Stimulated activated CD8-positive, alpha-beta memory T cell treated with anti-CD3 and anti-CD28 coated beads, Interleukin-4, amount 100 ng/mL, for 48 hours (primary cell): ENCODE data around the gene SPTBN4.
"Not testable (repeated sequence)": the region's sequence is repeated elsewhere in the genome, so short reads cannot be mapped to it uniquely, and the experiment has no call there.

Source experiments
- DNase-seq: peaks from one replicate; pipeline ENCODE4 v3.0.0-alpha.2; 2020

Gene SPTBN4

DNA sequence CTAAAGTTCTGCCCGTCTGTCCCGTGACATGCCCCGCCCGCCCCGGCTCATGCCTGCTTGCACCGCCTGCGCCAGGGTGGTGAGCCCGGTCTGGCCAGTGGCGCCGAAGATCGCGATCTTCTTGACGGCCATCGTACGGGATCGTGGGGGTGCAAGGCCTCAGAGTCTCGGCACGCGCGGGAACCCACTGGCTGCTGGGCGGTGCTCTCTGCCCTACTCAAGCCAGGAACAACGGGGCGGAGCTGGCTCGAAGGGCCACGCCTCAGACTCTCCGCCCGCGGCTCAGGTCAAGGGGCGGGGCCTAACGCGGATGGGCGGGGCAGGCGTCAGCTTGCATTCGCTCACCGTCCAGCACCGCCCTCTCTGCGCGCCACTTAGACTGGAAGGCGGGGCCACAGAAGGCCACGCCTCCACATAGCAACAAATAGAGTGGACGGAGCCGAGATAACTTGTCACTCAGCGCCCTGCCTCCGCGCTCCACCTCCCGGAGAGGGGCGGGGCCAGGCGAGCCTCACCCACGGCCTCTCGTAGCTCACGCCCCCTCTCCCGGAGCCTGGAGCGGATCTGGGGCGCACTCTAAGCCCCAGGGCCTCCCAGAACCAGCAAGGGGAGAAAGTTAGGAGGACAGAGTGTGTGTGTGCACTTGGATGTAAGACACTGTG, 1.1 kb upstream of the SPTBN4 start, which contains the start of gene BLVRB:
BLVRB (minus strand) TSS at position 189 of the 662 bp plus-strand sequence; CDS start at position 132, 57 bp downstream.
- peak; percentile 100 for DNase-seq

DNA sequence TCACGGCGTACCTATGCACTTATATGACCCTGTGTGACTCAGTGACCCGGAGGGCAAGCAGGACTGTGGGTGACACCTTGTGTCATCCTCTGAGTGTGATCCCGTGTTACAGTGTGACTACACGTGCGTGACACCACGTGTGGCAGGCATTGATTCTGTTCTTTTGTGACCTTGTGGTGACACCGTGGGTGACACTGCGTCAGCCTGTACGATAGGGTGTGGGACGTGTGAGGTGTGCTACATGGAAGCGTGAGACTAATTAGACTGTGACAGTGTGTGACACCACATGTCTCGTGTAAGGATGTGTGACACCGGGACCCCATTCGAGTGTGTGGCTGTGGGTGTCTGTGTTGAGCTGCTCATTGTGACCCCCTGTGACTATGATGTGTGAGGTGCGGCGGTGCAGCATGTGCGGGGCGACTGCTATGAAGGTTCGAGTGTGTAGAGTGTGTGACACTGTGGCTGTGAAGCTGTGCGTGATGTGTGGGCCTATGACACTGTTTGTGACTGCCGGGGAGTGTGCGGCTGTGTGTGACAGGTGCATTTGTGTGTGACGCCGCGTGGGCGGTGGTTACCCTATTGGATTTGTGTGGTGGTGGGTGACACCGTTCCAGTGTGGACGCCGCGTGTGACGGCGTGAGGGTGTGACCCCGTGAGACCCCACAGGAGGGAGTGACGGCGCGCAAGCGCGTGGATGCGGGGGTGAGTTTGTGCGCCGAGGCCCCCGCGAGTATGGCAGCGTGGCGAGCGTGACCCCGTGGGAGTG, 399 bp upstream of the SPTBN4 start:
- DNase-seq = peak; percentile 76

- DNase-seq = no peak
These were observed 2.2 kb downstream of the SPTBN4 start for GRCh38 chr19:40469011-40469410.

DNA sequence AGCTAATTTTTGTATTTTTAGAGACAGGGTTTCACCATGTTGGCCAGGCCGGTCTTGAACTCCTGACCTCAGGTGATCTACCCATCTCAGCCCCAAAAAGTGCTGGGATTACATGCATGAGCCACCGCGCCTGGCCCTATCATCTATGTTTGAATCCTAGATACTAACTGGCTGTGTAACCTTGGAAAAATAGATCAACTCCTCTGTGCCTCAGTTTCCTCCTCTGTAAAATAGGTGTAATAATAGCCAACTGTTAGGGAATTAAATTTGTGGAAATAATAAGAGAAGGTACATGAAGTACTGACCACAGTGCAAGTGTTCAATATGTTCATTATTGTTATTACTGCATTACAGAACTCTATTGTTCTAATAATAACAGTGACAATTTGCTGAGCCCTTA, 4.3 kb downstream of the SPTBN4 start:
- DNase-seq = no peak

- DNase-seq = no peak
These were observed 5.7 kb downstream of the SPTBN4 start for GRCh38 chr19:40472516-40472915.

- no peak for DNase-seq
These were observed 7.9 kb downstream of the SPTBN4 start for GRCh38 chr19:40474737-40475136.

- not testable (repeated sequence) for DNase-seq
These were observed 9.3 kb downstream of the SPTBN4 start for GRCh38 chr19:40475878-40476644.

DNA sequence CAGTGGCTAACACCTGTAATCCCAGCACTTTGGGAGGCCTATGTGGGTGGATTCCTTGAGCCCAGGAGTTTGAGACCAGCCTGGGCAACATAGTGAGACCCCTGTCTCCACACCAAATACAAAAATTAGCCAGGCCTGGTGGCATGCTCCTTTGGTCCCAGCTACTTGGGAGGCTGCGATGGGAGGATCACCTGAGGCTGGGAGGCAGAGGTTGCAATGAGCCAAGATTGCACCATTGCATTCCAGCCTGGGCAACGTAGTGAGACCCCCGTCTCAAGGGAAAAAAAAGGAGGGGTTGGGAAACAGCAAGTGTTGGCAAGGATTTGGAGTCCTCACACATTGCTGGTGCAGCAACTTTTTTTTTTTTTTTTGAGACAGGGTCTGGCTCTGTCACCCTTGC, 19.2 kb downstream of the SPTBN4 start:
- DNase-seq = no peak

- DNase-seq = no peak
These were observed 23.1 kb downstream of the SPTBN4 start for GRCh38 chr19:40489882-40490230.

GRCh38 chr19:40492274-40492673, 25.5 kb downstream of the SPTBN4 start:
- DNase-seq = no peak

DNA sequence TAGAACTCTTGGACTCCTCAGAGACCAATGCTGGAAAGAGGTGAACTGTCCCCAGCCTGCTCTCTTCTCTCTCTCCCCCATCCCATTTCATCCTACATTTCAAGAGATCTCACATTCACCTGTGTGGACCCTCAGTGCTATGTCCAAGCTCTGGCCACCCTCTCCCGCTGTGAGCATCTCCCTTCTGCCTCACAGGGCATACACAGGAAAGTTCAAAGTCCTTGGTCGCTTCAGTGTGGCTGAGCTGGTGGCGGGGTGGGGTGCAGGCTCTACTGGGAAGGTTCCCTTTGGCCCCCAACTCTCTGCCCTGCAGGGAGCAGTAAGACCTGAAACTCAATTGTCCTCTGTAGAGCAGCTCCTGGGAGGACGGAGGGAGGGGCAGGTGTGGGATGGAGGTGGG, 27.0 kb downstream of the SPTBN4 start:
- no peak for DNase-seq

DNA sequence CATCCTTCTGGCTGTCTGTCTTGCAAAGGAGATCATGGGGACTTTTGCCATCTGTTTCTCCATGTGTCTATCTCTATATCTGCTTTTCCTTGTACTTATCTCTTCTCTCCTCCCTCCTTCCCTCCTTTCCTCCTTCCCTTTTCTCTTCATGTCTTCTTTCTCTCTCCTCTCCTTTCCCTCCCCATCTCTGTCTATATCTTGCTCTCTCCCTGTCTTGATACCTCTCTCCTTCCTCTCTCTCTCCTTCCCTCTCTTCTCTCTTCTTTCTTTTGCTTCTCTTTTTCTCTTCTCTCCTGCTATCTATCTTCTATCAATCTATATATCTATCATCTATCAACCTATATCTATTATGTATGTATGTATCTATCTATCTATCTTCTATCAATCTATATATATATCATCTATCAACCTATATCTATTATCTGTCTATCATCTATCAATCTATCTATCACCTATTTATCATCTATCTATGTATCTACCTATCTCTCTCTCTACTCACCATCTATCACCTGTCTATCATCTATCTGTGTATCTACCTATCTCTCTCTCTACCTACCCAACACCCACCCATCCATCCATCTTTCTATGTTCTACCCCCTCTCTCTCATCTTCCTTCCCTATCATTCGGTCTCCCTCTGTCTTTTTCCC, 27.5 kb downstream of the SPTBN4 start:
- DNase-seq = no peak

DNA sequence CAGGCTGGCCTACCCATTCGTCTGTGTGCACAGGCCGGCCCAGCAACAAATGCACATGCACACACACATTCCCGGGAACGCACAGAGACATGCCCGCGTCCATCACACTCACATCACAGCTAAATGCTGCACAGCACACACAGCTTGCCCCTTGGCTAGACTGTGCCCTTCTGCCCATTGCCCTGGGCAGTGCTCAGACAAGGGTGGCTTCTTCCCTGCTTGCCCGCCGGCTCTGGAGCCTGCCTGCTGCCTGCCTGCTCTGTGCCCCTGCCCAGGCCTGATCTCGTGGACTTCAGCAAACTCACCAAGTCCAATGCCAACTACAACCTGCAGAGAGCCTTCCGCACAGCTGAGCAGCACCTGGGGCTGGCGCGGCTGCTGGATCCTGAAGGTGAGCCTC, 30.4 kb downstream of the SPTBN4 start:
- no peak for DNase-seq

DNA sequence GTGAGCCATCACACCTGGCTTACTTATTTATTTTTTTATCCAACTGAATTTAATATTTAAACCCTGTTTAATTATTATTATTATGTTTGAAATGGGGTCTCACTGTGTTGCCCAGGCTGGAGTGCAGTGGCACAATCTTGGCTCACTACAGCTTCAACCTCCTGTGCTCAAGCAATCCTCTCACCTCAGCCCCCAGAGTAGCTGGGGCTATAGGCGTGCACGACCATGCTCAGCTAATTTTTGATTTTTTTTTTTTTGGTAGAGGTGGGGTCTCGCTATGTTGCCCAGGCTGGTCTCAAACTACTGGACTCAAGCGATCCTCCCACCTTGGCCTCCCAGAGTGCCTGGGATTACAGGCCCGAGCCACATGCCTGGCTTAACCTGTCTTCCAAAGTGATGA, 32.5 kb downstream of the SPTBN4 start:
- DNase-seq = no peak

DNA sequence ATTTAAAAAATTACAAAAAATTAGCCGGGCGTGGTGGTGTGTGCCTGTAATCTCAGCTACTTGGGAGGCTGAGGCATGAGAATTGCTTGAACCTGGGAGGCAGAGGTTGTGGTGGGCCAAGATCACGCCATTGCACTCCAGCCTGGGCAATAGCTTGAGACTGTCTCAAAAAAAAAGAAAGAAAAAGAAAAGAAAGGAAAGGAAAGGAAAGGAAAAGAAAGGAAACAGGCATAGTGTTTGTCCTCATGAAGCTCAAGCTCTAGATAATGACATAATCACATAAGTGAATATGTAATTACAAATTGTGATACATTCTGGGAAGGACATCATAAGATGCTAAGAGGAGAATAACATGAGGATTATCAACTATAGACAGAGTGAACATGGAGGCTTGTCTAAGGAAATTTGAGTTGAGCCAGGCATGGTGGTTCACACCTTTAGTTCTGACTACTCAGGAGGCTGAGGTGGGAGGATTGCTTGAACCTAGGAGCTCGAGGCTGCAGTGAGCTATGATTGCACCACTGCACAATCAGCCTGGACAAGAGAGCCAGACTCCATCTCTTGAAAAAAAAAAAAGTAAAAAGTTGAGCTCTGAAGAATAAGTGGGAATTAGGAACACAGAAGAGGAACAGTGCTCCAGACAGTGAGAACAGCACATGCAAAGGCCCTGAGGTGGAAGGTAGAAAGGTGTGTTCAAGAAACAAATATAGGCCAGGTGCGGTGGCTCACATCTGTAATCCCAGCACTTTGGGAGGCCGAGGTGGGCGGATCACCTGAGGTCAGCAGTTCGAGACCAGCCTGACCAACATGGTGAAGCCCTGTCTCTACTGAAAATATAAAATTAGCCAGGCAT, 34.1 kb downstream of the SPTBN4 start:
- not testable (repeated sequence) for DNase-seq

DNA sequence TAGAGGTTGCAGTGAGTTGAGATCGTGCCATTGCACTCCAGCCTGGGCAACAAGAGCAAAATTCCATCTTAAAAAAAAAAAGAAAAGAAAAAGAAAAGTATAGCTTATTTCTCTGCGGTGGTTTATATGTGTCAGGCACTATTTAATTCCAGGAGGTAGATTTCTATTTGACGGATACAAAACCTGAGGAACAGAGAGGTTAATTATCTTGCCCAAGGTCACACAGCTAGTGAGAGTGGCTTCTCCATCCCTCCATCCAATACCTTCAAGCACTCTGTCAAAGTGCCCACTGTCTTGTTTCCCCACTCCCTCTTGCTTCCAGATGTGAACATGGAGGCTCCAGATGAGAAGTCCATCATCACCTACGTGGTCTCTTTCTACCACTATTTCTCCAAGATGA, 34.8 kb downstream of the SPTBN4 start:
- DNase-seq = no peak

GRCh38 chr19:40502081-40502480, 35.3 kb downstream of the SPTBN4 start:
- no peak for DNase-seq

- no peak for DNase-seq
These were observed 36.0 kb downstream of the SPTBN4 start for GRCh38 chr19:40502647-40503319.

DNA sequence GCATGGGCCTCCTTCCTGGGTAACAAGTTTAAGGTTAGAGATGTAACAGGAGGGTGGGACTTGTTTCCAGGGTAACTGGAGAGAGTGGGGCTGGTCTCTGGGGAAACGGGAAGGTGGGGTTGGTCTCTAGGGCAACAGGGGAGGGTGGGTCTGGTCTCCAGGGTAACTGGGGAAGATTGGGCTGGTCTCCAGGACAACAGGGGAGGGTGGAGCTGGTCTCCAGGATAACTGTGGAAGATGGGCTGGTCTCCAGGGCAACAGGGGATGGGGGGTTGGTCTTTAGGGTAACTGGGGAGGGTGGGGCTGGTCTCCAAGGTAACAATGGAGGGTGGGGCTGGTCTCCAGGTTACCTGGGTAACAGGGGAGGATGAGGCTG, 36.5 kb downstream of the SPTBN4 start:
- DNase-seq = no peak

- DNase-seq = no peak
These were observed 39.3 kb downstream of the SPTBN4 start for GRCh38 chr19:40506099-40506498.

GRCh38 chr19:40507892-40508291, 41.1 kb downstream of the SPTBN4 start:
- DNase-seq = no peak

DNA sequence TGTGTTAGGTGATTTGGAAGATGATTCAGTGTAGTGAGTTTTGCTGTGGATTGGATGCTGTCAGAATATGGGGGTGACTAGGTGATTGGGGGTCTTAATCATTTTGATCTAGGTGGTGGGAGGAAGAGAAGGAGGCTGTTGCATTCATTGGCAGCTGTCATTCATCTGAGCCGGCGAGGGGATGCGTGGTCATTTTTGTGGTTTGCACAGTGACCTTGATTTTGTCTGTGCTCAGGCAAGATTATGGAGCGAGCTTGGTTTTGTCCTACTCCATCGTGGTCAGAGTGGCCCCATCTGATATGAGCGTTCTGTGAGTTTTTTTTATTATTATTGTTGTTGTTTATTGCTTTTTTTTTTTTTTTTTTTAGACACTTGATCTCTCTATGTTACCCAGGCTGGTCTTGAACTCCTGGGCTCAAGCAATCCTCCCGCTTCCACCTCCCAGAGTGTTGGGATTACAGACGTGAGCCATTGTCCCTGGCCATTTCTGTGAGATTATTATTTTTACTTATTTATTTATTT, 42.0 kb downstream of the SPTBN4 start:
- no peak for DNase-seq
